HG02642 (cell line): ENCODE data around the gene GMPR2.

Experiments
- ATAC-seq: cut with Tn5 transposase; IDR thresholded peaks from one replicate; pipeline ENCODE4 v1.9.1; 2021; ENCODE audit warnings: mild to moderate bottlenecking; ENCODE audit not compliant: unreplicated experiment, poor library complexity

GMPR2 gene

GRCh38 chr14:24249230-24250021 is 16.7 kb downstream of the GMPR2 start:
- ATAC-seq, result no peak

GRCh38 chr14:24250354-24250753 is 17.6 kb downstream of the GMPR2 start:
- ATAC-seq, result no peak

GRCh38 chr14:24251880-24252288 is 19.2 kb downstream of the GMPR2 start:
- ATAC-seq, result no peak

GRCh38 chr14:24252289-24253124 is 19.8 kb downstream of the GMPR2 start:
- ATAC-seq, result no peak

- no peak for ATAC-seq
Observed at GRCh38 chr14:24253936-24254335, 21.2 kb downstream of the GMPR2 start.

GRCh38 chr14:24254630-24255392 is 22.1 kb downstream of the GMPR2 start:
- no peak for ATAC-seq

GRCh38 chr14:24255438-24255837 is 22.7 kb downstream of the GMPR2 start:
- no peak for ATAC-seq

- no peak for ATAC-seq
Observed at GRCh38 chr14:24255931-24256711, 23.4 kb downstream of the GMPR2 start.

- no peak for ATAC-seq
Observed at GRCh38 chr14:24256960-24257359, 24.2 kb downstream of the GMPR2 start.

- ATAC-seq, result no peak
Observed at GRCh38 chr14:24258119-24258518, 25.4 kb downstream of the GMPR2 start.

GRCh38 chr14:24258548-24259265 is 26.0 kb downstream of the GMPR2 start:
- ATAC-seq, result no peak

- ATAC-seq, result no peak
Observed at GRCh38 chr14:24259282-24260025, 26.7 kb downstream of the GMPR2 start.

GRCh38 chr14:24260026-24260779 is 27.5 kb downstream of the GMPR2 start:
- no peak for ATAC-seq

- no peak for ATAC-seq
Observed at GRCh38 chr14:24260780-24261157, 28.0 kb downstream of the GMPR2 start.

- ATAC-seq, result no peak
Observed at GRCh38 chr14:24261256-24261968, 28.7 kb downstream of the GMPR2 start.

GRCh38 chr14:24261969-24262327 is 29.2 kb downstream of the GMPR2 start:
- no peak for ATAC-seq
